Adrenal gland (tissue), 12 donors: Measurements from ENCODE around the gene EPHB6. TPM values are rescaled to one million over a fixed set of nuclear protein-coding genes. Genes with fewer than 3 reads are reported as not detected.

Experiments
- DNase-seq, 7 donors: peaks; one replicate each; pipeline ENCODE4 v3.0.0-alpha.2; 2019 to 2020
- H3K27ac ChIP-seq, 5 donors: fragments of 200-600 bp; sonication (generic) in 4 of 5; 1 replicate in 3 of 5; 2 replicates in 2 of 5; pipeline versions ENCODE4 v1.5.1 to v1.8.0; 2016 to 2020; ENCODE audit warnings: mild to moderate bottlenecking in 1 of 5
- H3K27me3 ChIP-seq: fragments of 200-600 bp; 2 replicates; pipeline ENCODE4 v1.8.0; 2021
- H3K36me3 ChIP-seq, 2 donors: fragments of 200-600 bp; replicated peaks in 1 of 2; 1 replicate in 1 of 2; 2 replicates in 1 of 2; pipeline versions ENCODE4 v1.5.1 to v1.8.0; 2018 to 2022
- H3K4me1 ChIP-seq, 2 donors: fragments of 200-600 bp; replicated peaks in 1 of 2; 1 replicate in 1 of 2; 2 replicates in 1 of 2; pipeline versions ENCODE4 v1.5.1 to v1.8.0; 2018 to 2021
- H3K4me3 ChIP-seq, 4 donors: fragments of 200-600 bp; sonication (generic) in 3 of 4; one replicate each; pipeline ENCODE4 v1.5.1; 2016 to 2018
- H3K9me3 ChIP-seq, 3 donors: fragments of 200-600 bp; sonication (generic) in 1 of 3; replicated peaks in 1 of 3; 1 replicate in 2 of 3; 2 replicates in 1 of 3; pipeline versions ENCODE4 v1.5.1 to v1.8.0; 2016 to 2021
- POLR2A ChIP-seq, 2 donors: fragments of 450-650 bp; IDR thresholded peaks; one replicate each; pipeline ENCODE4 v1.6.1; 2017; ENCODE audit warnings: antibody characterized with exemption in 2 of 2, mild to moderate bottlenecking in 2 of 2, moderate library complexity in 1 of 2
- WGBS, 4 donors: extraction: QIAGEN DNeasy Blood & Tissue Kit in 2 of 4; methylation state at CpG; one replicate each; pipeline versions ENCODE4 v1.1.5 to v1.1.7; 2013 to 2017; 5-methylcytosine and 5-hydroxymethylcytosine counted together
- intact Hi-C, 2 donors: fragments of 100-400 bp; cut with DNase I; formaldehyde crosslinking; loops; one replicate each; pipeline versions ENCODE4 v1.14.1 to v1.15.0; 2022 to 2023
- polyA plus RNA-seq, 3 donors: library from polyadenylated mRNA; stranded (reverse); fragments of 200-250 nt in 2 of 3; fragments of 350-450 nt in 1 of 3; fragmentation: Illumina TruSeq in 1 of 3; extraction: RNeasy Lipid Tissue Mini Kit (QIAGEN cat#74804) in 1 of 3; gene quantifications; one replicate each; pipeline ENCODE4 v1.2.3, GENCODE V29; 2013 to 2014
- total RNA-seq, 9 donors: library from RNA; depleted of rRNA in 4 of 9; stranded (reverse); fragments of >200 nt in 4 of 9; fragments of 120-200 nt in 1 of 9; fragmentation: NEBNext Ultra II Directional in 1 of 9; extraction: Animal tissue kit (Norgen Biotek cat#: 25700) in 1 of 9; gene quantifications; one replicate each; pipeline versions ENCODE4 v1.1.0 to v1.2.4, GENCODE V29; 2013 to 2023
- TF ChIP-seq, protein P1 (sequence below), 6 experiments: fragments of 450-650 bp in 4 of 6; fragments of 200-600 bp in 2 of 6; sonication (generic) in 1 of 6; IDR thresholded peaks; 1 replicate in 5 of 6; 2 replicates in 1 of 6; pipeline versions ENCODE4 v1.5.1 to v1.8.0; 2016 to 2021; ENCODE audit warnings: antibody characterized with exemption in 6 of 6, mild to moderate bottlenecking in 2 of 6, moderate library complexity in 1 of 6
- donor health status: healthy with polysubstance abuse.
- donor health status: Bipolar disorder and iron deficiency.
- donor health status: DM: yes; HTN: yes; CAD: no.
- donor health status: DM: no; HTN: no; CAD: no.
- donor health status: DM: no; HTN: no; CAD: no.
- donor health status: DM: yes; HTN: yes; CAD: no.

EPHB6 gene
- total and polyA plus RNA-seq, 12 donors = 0.78 to 17.2 (median 3.7) TPM

DNA sequence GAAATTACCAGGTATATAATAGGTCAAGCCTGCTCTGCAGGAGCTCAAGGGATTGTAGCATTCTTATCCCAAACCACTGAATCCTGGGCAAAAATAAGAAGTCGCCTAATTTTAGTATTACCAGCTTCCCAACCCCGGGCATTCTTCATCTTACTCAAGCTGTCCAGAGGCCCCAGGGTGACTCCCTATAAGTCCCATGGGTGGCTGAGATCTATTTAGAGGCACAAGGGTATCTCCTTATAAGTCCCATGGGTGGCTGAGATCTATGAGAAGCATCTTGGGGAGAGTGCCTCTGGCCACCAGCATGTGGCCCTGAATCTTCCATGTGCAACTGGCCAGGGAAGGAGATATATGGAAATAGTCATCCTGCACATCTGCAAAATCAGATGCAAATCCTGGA is 45.2 kb upstream of the EPHB6 start:
- intact Hi-C loops = no loop called here
- H3K27me3 ChIP-seq = peaks cover 26% of the 10 kb centered on the region

DNA sequence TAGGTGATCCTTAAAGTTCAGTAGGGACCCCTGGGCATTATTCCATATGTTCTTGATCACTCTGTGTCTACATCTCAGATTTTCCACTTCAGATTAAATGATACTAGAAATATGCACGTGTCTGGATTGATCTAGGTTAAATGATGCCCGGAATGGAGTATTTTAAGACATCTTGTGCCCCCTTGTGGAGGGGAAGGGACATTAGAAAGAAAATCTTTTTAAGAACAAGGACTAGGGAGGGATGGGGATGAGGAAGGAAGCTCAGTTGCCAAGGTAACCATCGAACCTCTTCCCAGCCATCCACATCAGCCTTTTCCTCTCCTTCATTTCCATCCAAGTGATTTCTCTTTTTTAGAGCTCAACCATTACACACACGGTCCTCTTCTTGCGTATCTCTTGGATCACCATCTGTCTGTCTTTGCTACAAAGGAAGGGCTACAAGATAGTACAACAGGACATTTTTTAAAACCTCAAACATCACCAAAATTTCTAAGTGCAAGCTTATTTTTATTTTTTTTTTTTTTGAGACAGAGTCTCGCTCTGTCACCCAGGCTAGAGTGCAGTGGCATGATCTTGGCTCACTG is 43.6 kb upstream of the EPHB6 start:
- Histone ChIP-seq H3K9me3 (no peaks in the 10 kb centered on the region), H3K36me3 (no peaks in the 10 kb centered on the region), H3K4me1 (no peaks in the 10 kb centered on the region), H3K4me3 (no peak overlapping the region), H3K27ac (no peak overlapping the region), H3K27me3 (peaks cover 26% of the 10 kb centered on the region)
- TF ChIP-seq, protein P1, sequence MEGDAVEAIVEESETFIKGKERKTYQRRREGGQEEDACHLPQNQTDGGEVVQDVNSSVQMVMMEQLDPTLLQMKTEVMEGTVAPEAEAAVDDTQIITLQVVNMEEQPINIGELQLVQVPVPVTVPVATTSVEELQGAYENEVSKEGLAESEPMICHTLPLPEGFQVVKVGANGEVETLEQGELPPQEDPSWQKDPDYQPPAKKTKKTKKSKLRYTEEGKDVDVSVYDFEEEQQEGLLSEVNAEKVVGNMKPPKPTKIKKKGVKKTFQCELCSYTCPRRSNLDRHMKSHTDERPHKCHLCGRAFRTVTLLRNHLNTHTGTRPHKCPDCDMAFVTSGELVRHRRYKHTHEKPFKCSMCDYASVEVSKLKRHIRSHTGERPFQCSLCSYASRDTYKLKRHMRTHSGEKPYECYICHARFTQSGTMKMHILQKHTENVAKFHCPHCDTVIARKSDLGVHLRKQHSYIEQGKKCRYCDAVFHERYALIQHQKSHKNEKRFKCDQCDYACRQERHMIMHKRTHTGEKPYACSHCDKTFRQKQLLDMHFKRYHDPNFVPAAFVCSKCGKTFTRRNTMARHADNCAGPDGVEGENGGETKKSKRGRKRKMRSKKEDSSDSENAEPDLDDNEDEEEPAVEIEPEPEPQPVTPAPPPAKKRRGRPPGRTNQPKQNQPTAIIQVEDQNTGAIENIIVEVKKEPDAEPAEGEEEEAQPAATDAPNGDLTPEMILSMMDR (IDR thresholded peaks at IDR 0.05) = peak in 5 of 6 experiments; percentile 45 to 60 (median 56)
- no peak for TF ChIP-seq POLR2A (IDR thresholded peaks at IDR 0.05)
- intact Hi-C loops = no loop called here
- DNase-seq = peak in 1 of 7 donors; percentile 20
- whole genome bisulfite sequencing, 4 donors = 21 to 32% (median 27%) methylated on average over 6 of the region's 6 CpGs

More for the DNA sequence above, 45.2 kb upstream of the EPHB6 start:
- no peaks in the 10 kb centered on the region for H3K4me1 ChIP-seq
- TF ChIP-seq POLR2A (IDR thresholded peaks at IDR 0.05) = no peak
- TF ChIP-seq, protein P1 (IDR thresholded peaks at IDR 0.05) = no peak
- no peaks in the 10 kb centered on the region for H3K36me3 ChIP-seq
- no peak overlapping the region for H3K27ac ChIP-seq
- H3K4me3 ChIP-seq = no peak overlapping the region
- H3K9me3 ChIP-seq = no peaks in the 10 kb centered on the region
- DNase-seq = no peak
- 72 to 75% (median 73%) methylated on average over 2 of the region's 2 CpGs for WGBS, 4 donors

DNA sequence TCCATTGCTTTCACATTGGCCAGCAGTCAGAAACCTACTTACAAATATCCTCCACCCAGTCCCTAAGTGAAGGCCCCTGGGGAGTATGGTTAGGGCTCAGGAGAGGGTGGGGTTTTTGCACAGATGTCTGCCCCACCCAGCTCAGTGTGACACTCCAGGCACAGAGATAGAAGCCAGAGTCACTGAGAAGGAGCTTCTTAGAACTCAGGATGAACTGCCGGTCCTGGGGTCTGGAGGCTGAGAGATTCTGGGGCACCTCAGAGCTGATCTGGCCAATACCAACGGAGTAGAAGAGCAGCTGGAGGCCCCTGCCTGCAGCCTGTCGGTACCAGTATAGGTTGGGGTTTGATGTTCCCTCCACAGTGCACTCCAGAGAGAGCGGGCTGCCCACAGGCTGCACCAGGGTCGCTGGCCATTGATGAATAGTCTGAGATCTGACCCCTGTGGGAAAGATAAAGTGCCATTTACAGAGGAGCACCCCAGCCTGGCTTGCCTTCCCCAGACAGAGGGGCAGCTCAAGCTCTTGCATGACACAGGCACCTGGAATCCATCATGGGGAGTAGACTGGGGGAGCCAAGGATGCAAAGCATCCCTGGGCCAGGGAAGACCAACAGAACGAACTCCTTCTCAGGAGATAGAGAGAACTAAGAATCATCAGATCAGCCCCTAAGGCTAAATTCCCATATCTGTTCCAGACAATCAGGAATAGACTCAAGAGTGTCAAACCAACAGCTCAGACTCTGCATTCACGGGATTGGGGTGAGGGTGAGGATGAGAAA is 42.2 kb upstream of the EPHB6 start:
- peaks cover 26% of the 10 kb centered on the region for H3K27me3 ChIP-seq
- H3K4me1 ChIP-seq = no peaks in the 10 kb centered on the region
- no peaks in the 10 kb centered on the region for H3K9me3 ChIP-seq
- no peaks in the 10 kb centered on the region for H3K36me3 ChIP-seq
- TF ChIP-seq, protein P1 (IDR thresholded peaks at IDR 0.05) = no peak
- no peak for TF ChIP-seq POLR2A (IDR thresholded peaks at IDR 0.05)
- H3K27ac ChIP-seq = no peak overlapping the region
- H3K4me3 ChIP-seq = no peak overlapping the region
- WGBS, 4 donors = 32 to 41% (median 37%) methylated on average over 7 of the region's 7 CpGs
- DNase-seq = no peak
- intact Hi-C loops = no loop called here

DNA sequence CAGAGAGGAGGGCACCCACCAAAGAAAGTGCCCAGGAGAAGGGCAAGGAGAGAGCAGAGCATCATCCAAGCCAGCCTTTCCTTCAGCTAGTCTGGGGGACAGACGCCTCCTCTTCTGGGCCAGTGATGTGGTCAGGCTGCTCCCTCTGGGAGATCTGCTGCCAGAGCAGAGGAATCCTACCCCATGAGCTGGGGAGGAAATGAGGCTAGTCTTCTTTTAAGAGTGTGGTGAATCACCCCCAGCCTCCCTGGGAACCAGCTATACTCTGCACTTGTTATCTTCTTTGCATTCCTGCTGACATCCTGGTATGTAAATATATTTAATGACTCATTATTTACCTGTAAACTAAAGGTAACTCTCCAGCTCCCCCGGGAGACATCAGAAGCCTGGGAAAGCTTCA is 41.6 kb upstream of the EPHB6 start:
- Histone ChIP-seq H3K27ac (no peak overlapping the region), H3K4me1 (no peaks in the 10 kb centered on the region), H3K4me3 (no peak overlapping the region), H3K27me3 (peaks cover 26% of the 10 kb centered on the region), H3K36me3 (no peaks in the 10 kb centered on the region), H3K9me3 (no peaks in the 10 kb centered on the region)
- TF ChIP-seq POLR2A (IDR thresholded peaks at IDR 0.05) = no peak
- TF ChIP-seq, protein P1 (IDR thresholded peaks at IDR 0.05) = no peak
- DNase-seq = no peak
- intact Hi-C loops = no loop called here
- 22 to 38% (median 28%) methylated on average over 2 of the region's 2 CpGs for WGBS, 4 donors
